ENCODE results near the gene YWHAQ. TPM values are rescaled to one million over a fixed set of nuclear protein-coding genes. Genes with fewer than 3 reads are reported as not detected.

The YWHAQ gene
- total RNA-seq, 3 donors from 2014 or later (not counting 1 experiment from before 2014, with no cell fraction given) = 227 to 240 (median 238) TPM

DNA sequence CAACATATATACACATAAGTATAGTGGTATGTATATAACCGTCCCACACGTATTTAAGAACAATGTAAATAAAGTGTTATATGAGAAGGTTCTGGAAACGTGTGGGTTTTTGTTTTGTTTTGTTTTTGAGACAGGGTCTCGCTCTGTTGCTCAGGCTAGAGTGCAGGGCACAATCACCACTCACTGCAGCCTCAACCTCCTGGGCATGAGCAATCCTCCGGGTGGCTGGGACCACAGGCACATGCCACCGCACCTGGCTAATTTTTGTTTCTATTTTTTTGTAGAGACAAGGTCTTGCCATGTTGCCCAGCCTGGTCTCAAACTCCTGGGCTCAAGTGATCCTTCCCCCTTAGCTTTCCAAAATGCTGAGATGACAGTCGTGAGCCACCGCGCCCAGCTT is 81.4 kb downstream of the YWHAQ start:
- Mint-ChIP-seq H3K4me3 (no peak overlapping the region), H3K36me3 (no peaks in the 10 kb centered on the region), H3K9me3 (no peaks in the 10 kb centered on the region), H3K27ac (peak overlapping the region; percentile 40 to 83), H3K27me3 (ENCODE audit: low read depth in 2 of 2) (no peaks in the 10 kb centered on the region), H3K4me1 (peaks cover 70 to 74% of the 10 kb centered on the region in 2 donors)
- ATAC-seq = no peak
- H3K9me3 ChIP-seq (ENCODE audit: control insufficient read depth, insufficient read depth, low read length) = no peaks in the 10 kb centered on the region
- WGBS (ENCODE audit: insufficient coverage) = 79% methylated on average over 7 of the region's 9 CpGs
- no peaks in the 10 kb centered on the region for H3K36me3 ChIP-seq (ENCODE audit: control insufficient read depth, insufficient read depth, low read length)
- no peak overlapping the region for H3K4me3 ChIP-seq (ENCODE audit: low read length)
- intact Hi-C loops (cut with micrococcal nuclease) = no loop called here
- H3K27ac ChIP-seq (ENCODE audit: low read length) = peak overlapping the region; percentile 78
- H3K4me1 ChIP-seq (ENCODE audit: control insufficient read depth, insufficient read depth, low read length) = peaks cover 35% of the 10 kb centered on the region
- no peak for TF ChIP-seq CTCF (IDR thresholded peaks at IDR 0.05)
- no peaks in the 10 kb centered on the region for H3K27me3 ChIP-seq (ENCODE audit: control insufficient read depth, insufficient read depth, low read length)
- DNase-seq = no peak

DNA sequence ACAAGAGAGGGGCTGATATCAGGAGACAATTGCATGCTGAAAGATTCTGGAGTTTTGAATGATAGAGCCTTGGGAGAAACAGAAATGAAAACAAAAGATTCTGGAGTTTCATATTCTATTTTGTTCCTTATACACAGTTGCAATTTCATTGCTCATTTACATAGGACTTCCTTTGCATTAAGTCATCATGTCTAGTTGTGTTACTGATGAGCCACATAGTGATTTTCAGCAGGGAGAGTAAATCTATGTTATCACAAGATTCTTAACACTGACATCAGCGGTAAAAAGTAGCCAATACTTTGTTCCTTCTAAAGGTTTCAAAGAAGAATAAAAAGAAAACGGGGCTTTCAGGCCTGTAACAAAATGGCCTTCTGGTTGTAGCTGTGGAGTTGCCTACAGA is 82.3 kb downstream of the YWHAQ start:
- ATAC-seq (peak; percentile 69 to 74 (median 71)), DNase-seq (peak in 1 of 2 donors; percentile 35)
- Mint-ChIP-seq H3K9me3 (no peaks in the 10 kb centered on the region), H3K4me1 (peaks cover 67 to 73% of the 10 kb centered on the region in 2 donors), H3K36me3 (no peaks in the 10 kb centered on the region), H3K27ac (peak overlapping the region; percentile 83 to 96), H3K4me3 (peak overlapping the region; percentile 77), H3K27me3 (ENCODE audit: low read depth in 2 of 2) (no peaks in the 10 kb centered on the region)
- Histone ChIP-seq H3K27ac (ENCODE audit: low read length) (peak overlapping the region; percentile 78), H3K4me3 (ENCODE audit: low read length) (no peak overlapping the region), H3K27me3 (ENCODE audit: control insufficient read depth, insufficient read depth, low read length) (no peaks in the 10 kb centered on the region), H3K36me3 (ENCODE audit: control insufficient read depth, insufficient read depth, low read length) (no peaks in the 10 kb centered on the region), H3K9me3 (ENCODE audit: control insufficient read depth, insufficient read depth, low read length) (no peaks in the 10 kb centered on the region), H3K4me1 (ENCODE audit: control insufficient read depth, insufficient read depth, low read length) (peaks cover 38% of the 10 kb centered on the region)
- no peak for TF ChIP-seq CTCF (IDR thresholded peaks at IDR 0.05)
- 38% methylated on average over 1 of the region's 2 CpGs for WGBS (ENCODE audit: insufficient coverage)
- intact Hi-C loops (cut with micrococcal nuclease) = no loop called here

DNA sequence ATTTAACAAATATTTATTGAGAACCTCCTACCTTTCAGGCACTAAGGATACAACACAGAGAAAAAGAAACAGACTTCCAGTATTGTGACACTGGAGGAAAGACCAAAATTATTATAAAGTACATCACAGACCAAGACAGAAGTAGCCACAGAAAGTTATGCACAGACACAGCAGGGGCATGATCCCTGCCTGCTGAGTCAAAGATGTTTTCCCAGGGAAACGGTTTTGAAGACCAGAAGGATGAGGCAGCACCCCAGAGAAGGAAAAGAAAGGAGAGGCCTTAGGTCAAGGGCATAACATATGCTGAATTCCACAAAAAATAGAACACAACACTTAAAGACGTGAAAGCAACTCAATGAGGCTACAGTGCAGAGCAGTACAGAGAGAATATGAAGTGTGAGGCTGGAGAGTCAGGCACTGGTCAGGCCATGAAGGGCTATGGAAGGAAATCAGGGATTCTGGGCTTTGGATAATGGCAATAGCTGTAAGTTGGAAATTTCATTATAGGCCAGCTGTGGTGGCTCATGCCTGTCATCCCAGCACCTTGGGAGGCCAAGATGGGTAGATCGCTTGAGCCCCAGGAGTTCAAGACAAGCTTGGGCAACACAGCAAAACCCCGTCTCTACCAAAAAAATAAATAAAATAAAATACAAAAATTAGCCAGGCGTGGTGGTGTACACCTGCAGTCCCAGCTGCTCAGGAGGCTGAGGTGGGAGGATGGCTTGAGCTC is 83.4 kb downstream of the YWHAQ start:
- Mint-ChIP-seq H3K9me3 (no peaks in the 10 kb centered on the region), H3K4me3 (peak overlapping the region; percentile 30), H3K27me3 (ENCODE audit: low read depth in 2 of 2) (no peaks in the 10 kb centered on the region), H3K27ac (peak overlapping the region; percentile 83 to 96), H3K36me3 (no peaks in the 10 kb centered on the region), H3K4me1 (peaks cover 61 to 68% of the 10 kb centered on the region in 2 donors)
- Histone ChIP-seq H3K4me1 (ENCODE audit: control insufficient read depth, insufficient read depth, low read length) (peaks cover 35% of the 10 kb centered on the region), H3K27ac (ENCODE audit: low read length) (peak overlapping the region; percentile 78), H3K9me3 (ENCODE audit: control insufficient read depth, insufficient read depth, low read length) (no peaks in the 10 kb centered on the region), H3K36me3 (ENCODE audit: control insufficient read depth, insufficient read depth, low read length) (no peaks in the 10 kb centered on the region), H3K4me3 (ENCODE audit: low read length) (no peak overlapping the region), H3K27me3 (ENCODE audit: control insufficient read depth, insufficient read depth, low read length) (no peaks in the 10 kb centered on the region)
- 83% methylated on average over 3 of the region's 5 CpGs for WGBS (ENCODE audit: insufficient coverage)
- intact Hi-C loops (cut with micrococcal nuclease) = no loop called here
- no peak for ATAC-seq
- no peak for TF ChIP-seq CTCF (IDR thresholded peaks at IDR 0.05)
- no peak for DNase-seq

- no peak overlapping the region for H3K4me3 Mint-ChIP-seq
- no peak for DNase-seq
- H3K4me3 ChIP-seq (ENCODE audit: low read length) = no peak overlapping the region
- peaks cover 3% of the 10 kb centered on the region for H3K36me3 ChIP-seq (ENCODE audit: control insufficient read depth, insufficient read depth, low read length)
- intact Hi-C loops (cut with micrococcal nuclease) = no loop called here
- no peak for TF ChIP-seq CTCF (IDR thresholded peaks at IDR 0.05)
- H3K4me1 Mint-ChIP-seq = peaks cover 50 to 54% of the 10 kb centered on the region in 2 donors
- no peaks in the 10 kb centered on the region for H3K9me3 Mint-ChIP-seq
- ATAC-seq = no peak
- H3K27ac ChIP-seq (ENCODE audit: low read length) = no peak overlapping the region
- 95% methylated on average over 5 of the region's 5 CpGs for WGBS (ENCODE audit: insufficient coverage)
- no peaks in the 10 kb centered on the region for H3K27me3 ChIP-seq (ENCODE audit: control insufficient read depth, insufficient read depth, low read length)
- no peaks in the 10 kb centered on the region for H3K36me3 Mint-ChIP-seq
- no peaks in the 10 kb centered on the region for H3K9me3 ChIP-seq (ENCODE audit: control insufficient read depth, insufficient read depth, low read length)
- peaks cover 35% of the 10 kb centered on the region for H3K4me1 ChIP-seq (ENCODE audit: control insufficient read depth, insufficient read depth, low read length)
- no peaks in the 10 kb centered on the region for H3K27me3 Mint-ChIP-seq (ENCODE audit: low read depth in 2 of 2)
- peak overlapping the region in 1 of 2 donors; percentile 49 for H3K27ac Mint-ChIP-seq
Observed at GRCh38 chr2:9545502-9545901, 85.3 kb downstream of the YWHAQ start.

Data from natural killer cell (primary cell).